B cell (primary cell): ENCODE data around the gene FMNL2.

ENCODE experiments used
- CTCF ChIP-seq: fragments of 200-600 bp; IDR thresholded peaks from one replicate; pipeline ENCODE4 v1.8.0; 2022; ENCODE audit warnings: antibody characterized with exemption, mild to moderate bottlenecking
- EZH2 ChIP-seq: IDR thresholded peaks from 2 replicates; pipeline ENCODE4 v1.6.1; 2012; ENCODE audit warnings: borderline replicate concordance, low read depth, mild to moderate bottlenecking, moderate library complexity, low read length; ENCODE audit not compliant: insufficient read depth, poor library complexity, severe bottlenecking

- TF ChIP-seq CTCF = no peak
- TF ChIP-seq EZH2 = no peak
Observed at GRCh38 chr2:152588998-152589397, 254.0 kb downstream of the FMNL2 start.
